Measurements from ENCODE around the gene IFT172. TPM values are rescaled to one million over a fixed set of nuclear protein-coding genes. Genes with fewer than 3 reads are reported as not detected.

The IFT172 gene
- total and polyA plus RNA-seq, 2 donors (not counting 3 experiments of a cell fraction or from before 2014, with no cell fraction given): 29.4 to 34.1 TPM

- Histone ChIP-seq H4K20me1 (replicated peaks; ENCODE audit: control insufficient read depth, extremely low read depth, insufficient read depth, low read length) (no peaks in the 10 kb centered on the region), H3K9me3 (replicated peaks; ENCODE audit: control insufficient read depth, insufficient read depth, low read length) (no peaks in the 10 kb centered on the region), H3K4me3 (replicated peaks in 1 of 3; ENCODE audit: insufficient read depth in 1 of 3, low read depth in 1 of 3, low read length in 3 of 3) (no peak overlapping the region), H3K9ac (replicated peaks; ENCODE audit: extremely low read depth, insufficient read depth, low read length) (no peak overlapping the region), H2AFZ (ENCODE audit: low read depth, low read length) (no peak overlapping the region), H3K27ac (ENCODE audit: insufficient read depth, low read depth, low read length) (no peak overlapping the region), H3K4me1 (ENCODE audit: control insufficient read depth, extremely low read depth, insufficient read depth, low read length) (no peaks in the 10 kb centered on the region), H3K36me3 (ENCODE audit: control insufficient read depth in 2 of 2, extremely low read depth in 1 of 2, insufficient read depth in 2 of 2, low read length in 2 of 2) (no peaks in the 10 kb centered on the region), H3K79me2 (ENCODE audit: control insufficient read depth, insufficient read depth, low read length) (no peaks in the 10 kb centered on the region), H3K9me1 (replicated peaks; ENCODE audit: control insufficient read depth, extremely low read depth, insufficient read depth, low read length) (no peaks in the 10 kb centered on the region), H3K27me3 (ENCODE audit: control insufficient read depth in 2 of 2, insufficient read depth in 2 of 2, low read length in 2 of 2) (no peaks in the 10 kb centered on the region), H3K4me2 (ENCODE audit: insufficient read depth, low read length) (no peak overlapping the region)
- BruUV-seq (replicated peaks): no TSS peak
- dilution Hi-C loops (cut with MboI; ENCODE audit: extremely low pct_ligation_motif_present, low sequenced_read_pairs) (no loop called here), intact Hi-C loops (cut with micrococcal nuclease) (no loop called here)
- FAIRE-seq (no peak), DNase-seq (ENCODE audit: low read depth, low spot score) (no peak)
- no peak for TF ChIP-seq JUN (IDR thresholded peaks at IDR 0.05; ENCODE audit: borderline replicate concordance, insufficient read depth, insufficient read length, low read depth)
- no peak for TF ChIP-seq MAX (IDR thresholded peaks at IDR 0.05; ENCODE audit: insufficient read depth, insufficient read length)
- POLR2A ChIA-PET: no interaction called here
- CTCF ChIA-PET: interaction anchor here (0.5 kb wide), 1 partner anchor 16 kb away, joined by 3 read pairs; no protein-coding TSS in a partner anchor
Observed at GRCh38 chr2:27507293-27507692, 17.8 kb upstream of the IFT172 start.

GRCh38 chr2:27506587-27506986 is 17.0 kb upstream of the IFT172 start:
- ChIA-PET POLR2A (no interaction called here), CTCF (no interaction called here)
- no peaks in the 10 kb centered on the region for H4K20me1 ChIP-seq (replicated peaks; ENCODE audit: control insufficient read depth, extremely low read depth, insufficient read depth, low read length)
- no peak overlapping the region for H3K4me2 ChIP-seq (ENCODE audit: insufficient read depth, low read length)
- H3K9me1 ChIP-seq (replicated peaks; ENCODE audit: control insufficient read depth, extremely low read depth, insufficient read depth, low read length): no peaks in the 10 kb centered on the region
- DNase-seq (ENCODE audit: low read depth, low spot score): no peak
- no TSS peak for BruUV-seq (replicated peaks)
- TF ChIP-seq POLR2A (IDR thresholded peaks at IDR 0.05; ENCODE audit: low read depth, low read length): no peak
- TF ChIP-seq MAX (IDR thresholded peaks at IDR 0.05; ENCODE audit: insufficient read depth, insufficient read length): no peak
- no peak for TF ChIP-seq FOS (IDR thresholded peaks at IDR 0.05; ENCODE audit: borderline replicate concordance, insufficient read depth, low read length)
- no peak for TF ChIP-seq GATA2 (IDR thresholded peaks at IDR 0.05; ENCODE audit: insufficient read depth, insufficient read length, low read depth, low read length)
- TF ChIP-seq CTCF (IDR thresholded peaks at IDR 0.05; ENCODE audit: extremely low read depth in 1 of 2, insufficient read depth in 1 of 2, low read depth in 1 of 2, low read length in 2 of 2): no peak
- no peak for TF ChIP-seq JUN (IDR thresholded peaks at IDR 0.05; ENCODE audit: borderline replicate concordance, insufficient read depth, insufficient read length, low read depth)
- no peak for TF ChIP-seq MYC (IDR thresholded peaks at IDR 0.05; ENCODE audit: low read depth, low read length)
- TF ChIP-seq POLR2AphosphoS5 (IDR thresholded peaks at IDR 0.05; ENCODE audit: insufficient read depth, low read depth, low read length): no peak
- no peak for TF ChIP-seq EZH2 (IDR thresholded peaks at IDR 0.05; ENCODE audit: borderline replicate concordance, low read depth, low read length, severe bottlenecking)
- no peak overlapping the region for H2AFZ ChIP-seq (ENCODE audit: low read depth, low read length)
- H3K4me1 ChIP-seq (ENCODE audit: control insufficient read depth, extremely low read depth, insufficient read depth, low read length): no peaks in the 10 kb centered on the region
- H3K27me3 ChIP-seq (ENCODE audit: control insufficient read depth in 2 of 2, insufficient read depth in 2 of 2, low read length in 2 of 2): no peaks in the 10 kb centered on the region
- no peak overlapping the region for H3K4me3 ChIP-seq (replicated peaks in 1 of 3; ENCODE audit: insufficient read depth in 1 of 3, low read depth in 1 of 3, low read length in 3 of 3)
- no peak for FAIRE-seq
- no peaks in the 10 kb centered on the region for H3K79me2 ChIP-seq (ENCODE audit: control insufficient read depth, insufficient read depth, low read length)
- H3K36me3 ChIP-seq (ENCODE audit: control insufficient read depth in 2 of 2, extremely low read depth in 1 of 2, insufficient read depth in 2 of 2, low read length in 2 of 2): no peaks in the 10 kb centered on the region
- intact Hi-C loops (cut with micrococcal nuclease): no loop called here
- no peak overlapping the region for H3K27ac ChIP-seq (ENCODE audit: insufficient read depth, low read depth, low read length)
- no peak overlapping the region for H3K9ac ChIP-seq (replicated peaks; ENCODE audit: extremely low read depth, insufficient read depth, low read length)
- no peaks in the 10 kb centered on the region for H3K9me3 ChIP-seq (replicated peaks; ENCODE audit: control insufficient read depth, insufficient read depth, low read length)
- dilution Hi-C loops (cut with MboI; ENCODE audit: extremely low pct_ligation_motif_present, low sequenced_read_pairs): no loop called here
